GM19043 (cell line): Measurements from ENCODE around the gene ICAM5.

Experiments used
- ATAC-seq: cut with Tn5 transposase; IDR thresholded peaks from one replicate; pipeline ENCODE4 v1.9.1; 2021; ENCODE audit warnings: low read depth; ENCODE audit not compliant: unreplicated experiment

Gene ICAM5

DNA sequence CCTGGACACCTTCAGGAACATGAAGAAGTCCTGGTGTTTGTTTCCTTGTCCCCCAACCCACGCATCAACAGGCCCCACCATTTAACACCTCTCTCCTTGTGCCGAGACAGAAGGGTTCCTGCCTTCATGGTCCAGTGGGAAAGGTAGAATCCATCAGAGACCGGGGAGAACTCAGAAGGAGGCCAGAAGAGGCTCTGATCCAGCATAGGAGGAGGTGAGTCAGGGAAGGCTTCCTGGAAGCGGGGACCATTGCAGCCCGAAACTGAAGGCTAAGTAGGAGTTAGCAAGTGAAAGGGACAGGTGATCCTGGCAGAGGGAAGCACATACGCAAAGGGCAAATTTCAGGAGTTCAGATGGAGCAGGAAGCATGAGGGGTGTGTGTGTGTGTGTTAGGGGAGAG is 49.2 kb downstream of the ICAM5 start:
- no peak for ATAC-seq

DNA sequence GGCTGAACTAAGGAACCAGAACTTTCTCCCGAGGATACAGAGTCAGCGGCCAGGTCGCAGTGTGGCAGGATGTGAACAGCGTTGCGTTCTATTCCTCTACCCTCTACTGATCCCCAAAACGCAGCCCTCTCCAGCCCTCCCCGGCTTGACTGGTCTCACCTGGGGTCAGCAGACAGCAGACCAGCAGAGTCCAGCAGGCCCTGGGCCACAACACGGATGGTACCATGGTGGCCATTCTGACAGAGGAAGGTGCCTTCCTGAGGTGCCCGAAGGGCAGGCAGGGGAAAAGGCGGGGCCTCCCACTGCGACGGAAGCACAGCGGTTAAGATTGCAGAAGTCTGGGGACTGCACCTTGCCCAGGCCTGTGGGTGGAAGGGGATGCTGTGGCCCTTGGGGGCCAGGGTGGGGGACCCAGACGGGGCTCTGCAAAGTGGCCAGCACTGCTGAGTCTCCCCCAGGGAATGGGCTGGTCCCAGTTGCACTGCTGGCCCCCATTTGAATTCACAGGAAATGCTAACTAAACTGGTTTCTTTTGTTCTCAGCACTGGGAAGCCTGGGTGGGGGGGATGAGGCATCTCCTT is 49.7 kb downstream of the ICAM5 start, which contains the start of gene ICAM3:
Gene ICAM3, minus strand, starts transcription at position 245 of the 581 bp plus-strand sequence. Its CDS starts 10 bp downstream, at position 235.
- ATAC-seq: peak; percentile 61

DNA sequence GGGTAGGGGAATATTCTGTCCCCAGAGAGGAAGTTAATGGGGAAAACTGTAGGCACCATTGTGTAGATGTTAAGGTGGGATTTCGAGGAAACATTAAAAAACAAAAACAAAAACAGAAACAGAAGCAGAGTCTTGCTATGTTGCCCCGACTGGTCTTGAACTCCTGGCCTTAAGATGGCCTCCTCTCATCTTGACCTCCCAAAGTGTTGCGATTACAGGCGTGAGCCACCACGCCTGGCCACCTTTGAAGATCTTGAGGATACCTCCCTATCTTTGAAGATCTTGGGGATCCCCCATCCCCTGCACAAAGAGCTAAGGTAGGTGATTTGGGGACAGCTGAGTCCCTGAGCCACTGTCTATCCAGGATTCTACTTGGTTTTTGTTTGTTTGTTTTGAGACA is 50.2 kb downstream of the ICAM5 start:
- no peak for ATAC-seq

DNA sequence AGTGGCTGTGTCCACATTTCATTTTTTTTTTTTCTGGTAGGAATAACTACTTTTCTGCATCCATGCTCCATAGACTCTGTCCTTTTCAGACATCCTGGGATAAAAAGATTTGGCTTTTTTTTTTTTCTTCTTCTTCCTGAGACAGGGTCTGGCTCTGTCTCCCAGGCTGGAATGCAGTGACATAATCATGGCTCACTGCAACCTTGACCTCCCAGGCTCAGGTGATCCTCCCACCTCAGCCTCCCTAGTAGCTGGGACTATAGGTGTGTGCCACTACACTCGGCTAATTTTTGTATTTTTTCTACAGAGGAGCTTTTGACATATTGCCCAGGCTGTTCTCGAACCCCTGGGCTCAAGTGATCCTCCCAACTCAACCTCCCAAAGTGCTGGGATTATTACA is 53.7 kb downstream of the ICAM5 start:
- no peak for ATAC-seq

DNA sequence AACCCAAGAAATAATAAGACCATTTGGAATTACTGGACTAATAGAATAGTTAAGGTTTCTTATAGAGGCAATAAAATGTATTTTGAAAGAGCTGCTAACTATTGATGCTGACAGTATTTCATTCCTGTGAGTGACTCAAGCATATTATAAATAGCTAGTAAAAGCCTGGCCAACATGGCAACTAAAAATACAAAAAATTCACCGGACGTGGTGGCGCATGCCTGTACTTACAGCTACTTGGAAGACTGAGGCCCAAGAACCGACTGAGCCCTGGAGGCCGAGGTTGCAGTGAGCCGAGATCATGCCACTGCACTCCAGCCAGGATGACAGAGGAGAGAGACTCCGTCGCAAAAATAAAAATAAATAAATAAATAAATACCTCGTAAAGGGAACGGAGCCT is 55.0 kb downstream of the ICAM5 start:
- ATAC-seq: no peak
